ENCODE measurements around the gene UBE2S.

DNA sequence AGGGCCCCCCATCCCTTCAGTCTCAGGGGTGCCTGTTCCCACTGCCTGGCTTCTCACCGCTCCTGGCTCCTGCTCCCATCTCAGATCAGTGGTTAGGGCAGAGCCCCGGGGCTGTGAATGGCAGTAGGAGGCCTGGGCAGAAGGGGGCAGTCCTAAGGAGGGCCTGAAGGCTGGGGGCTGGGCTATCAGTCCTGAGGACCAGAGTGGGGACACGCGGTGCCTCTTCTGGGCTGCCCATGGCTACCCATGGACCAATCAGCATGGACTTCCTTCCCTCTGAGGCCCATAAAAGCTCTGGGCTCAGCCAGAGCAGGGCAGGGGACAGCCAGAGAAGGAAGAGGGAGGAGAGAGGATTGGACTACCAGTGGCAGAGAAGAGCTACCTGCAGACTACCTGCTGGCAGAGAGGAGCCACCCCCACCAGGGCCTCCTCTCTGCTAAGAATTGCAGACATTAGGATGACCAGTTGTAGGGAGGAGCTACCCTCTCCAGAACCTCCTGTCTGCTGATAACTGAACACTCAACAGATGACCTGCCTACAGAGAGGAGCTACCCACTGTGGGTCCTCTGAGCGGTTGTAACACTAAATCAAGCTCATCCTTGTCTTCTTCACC, 12.1 kb upstream of the UBE2S start:
- TF ChIP-seq SIN3A (IDR thresholded peaks at IDR 0.05; ENCODE audit: borderline replicate concordance, insufficient read depth, low read depth, low read length) (no peak), CTCF (IDR thresholded peaks at IDR 0.05) (no peak)
